Epithelial cell of esophagus (primary cell): ENCODE measurements around the gene LIN7C.
"Not testable (repeated sequence)": the region's sequence is repeated elsewhere in the genome, so short reads cannot be mapped to it uniquely, and the experiment has no call there.

ENCODE experiments used
- DNase-seq: peaks from one replicate; pipeline ENCODE4 v3.0.0; 2010; ENCODE audit warnings: low read depth
- H3K4me3 ChIP-seq: 2 replicates; pipeline ENCODE4 v1.5.1; 2011; ENCODE audit warnings: mild to moderate bottlenecking, low read length, control low read depth
- TF ChIP-seq, protein P1 (sequence below): IDR thresholded peaks from 2 replicates; pipeline ENCODE4 v1.5.1; 2011; ENCODE audit warnings: low read depth, mild to moderate bottlenecking, low read length, control low read depth, inconsistent platforms; ENCODE audit not compliant: insufficient read depth; ENCODE audit errors: missing control alignments

Gene LIN7C

DNA sequence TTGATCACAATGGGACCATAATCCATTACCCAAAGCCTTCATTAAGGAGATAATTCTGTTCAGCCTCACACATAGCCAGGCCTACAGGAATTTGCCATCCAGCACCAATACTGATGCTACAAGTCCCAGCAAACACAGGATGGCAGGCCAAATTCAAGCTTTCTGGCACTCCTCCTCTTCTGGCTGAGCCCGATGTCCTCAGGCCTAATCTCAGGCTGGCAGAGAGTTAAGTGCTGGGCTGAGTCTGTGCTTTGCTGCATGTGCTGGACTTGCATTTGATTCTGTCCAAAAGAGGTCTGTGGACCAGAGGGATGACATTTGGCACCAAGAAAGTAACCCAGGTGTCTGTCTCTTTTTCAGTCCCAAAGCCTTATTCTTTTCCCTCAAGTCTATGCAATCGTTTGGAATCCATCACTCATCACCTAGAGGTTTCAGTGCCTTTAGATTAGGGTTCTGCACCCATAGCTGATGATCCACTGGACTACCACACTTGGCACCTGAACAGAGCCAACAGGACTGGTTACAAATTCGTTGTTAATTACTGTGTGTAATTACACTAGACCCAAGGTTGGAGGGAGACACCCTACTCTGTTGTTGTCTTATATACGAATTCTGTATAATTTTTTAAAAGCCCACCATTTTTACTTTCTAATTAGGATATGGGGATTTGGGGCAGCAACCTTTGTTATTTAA, 19.4 kb upstream of the LIN7C start:
- DNase-seq, result no peak
- TF ChIP-seq, protein P1, sequence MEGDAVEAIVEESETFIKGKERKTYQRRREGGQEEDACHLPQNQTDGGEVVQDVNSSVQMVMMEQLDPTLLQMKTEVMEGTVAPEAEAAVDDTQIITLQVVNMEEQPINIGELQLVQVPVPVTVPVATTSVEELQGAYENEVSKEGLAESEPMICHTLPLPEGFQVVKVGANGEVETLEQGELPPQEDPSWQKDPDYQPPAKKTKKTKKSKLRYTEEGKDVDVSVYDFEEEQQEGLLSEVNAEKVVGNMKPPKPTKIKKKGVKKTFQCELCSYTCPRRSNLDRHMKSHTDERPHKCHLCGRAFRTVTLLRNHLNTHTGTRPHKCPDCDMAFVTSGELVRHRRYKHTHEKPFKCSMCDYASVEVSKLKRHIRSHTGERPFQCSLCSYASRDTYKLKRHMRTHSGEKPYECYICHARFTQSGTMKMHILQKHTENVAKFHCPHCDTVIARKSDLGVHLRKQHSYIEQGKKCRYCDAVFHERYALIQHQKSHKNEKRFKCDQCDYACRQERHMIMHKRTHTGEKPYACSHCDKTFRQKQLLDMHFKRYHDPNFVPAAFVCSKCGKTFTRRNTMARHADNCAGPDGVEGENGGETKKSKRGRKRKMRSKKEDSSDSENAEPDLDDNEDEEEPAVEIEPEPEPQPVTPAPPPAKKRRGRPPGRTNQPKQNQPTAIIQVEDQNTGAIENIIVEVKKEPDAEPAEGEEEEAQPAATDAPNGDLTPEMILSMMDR, result no peak
- no peak overlapping the region for H3K4me3 ChIP-seq

DNA sequence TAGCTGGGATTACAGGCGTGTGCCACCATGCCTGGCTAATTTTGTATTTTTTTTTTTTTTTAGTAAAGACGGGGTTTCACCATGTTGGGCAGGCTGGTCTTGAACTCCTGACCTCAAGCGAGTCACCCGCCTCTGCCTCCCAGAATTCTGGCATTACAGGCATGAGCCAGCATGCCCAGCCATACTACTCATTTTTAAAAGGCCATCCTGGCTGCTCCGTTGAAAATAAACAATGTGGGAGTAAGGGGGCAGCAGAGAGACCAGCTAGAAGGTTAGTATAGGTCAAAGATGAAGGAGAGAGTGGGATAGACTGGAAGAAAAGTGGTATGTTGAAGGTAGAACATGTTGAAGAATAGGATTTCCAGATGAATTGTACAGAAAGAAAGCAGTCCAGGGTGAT, 17.6 kb upstream of the LIN7C start:
- H3K4me3 ChIP-seq, result no peak overlapping the region
- peak; percentile 51 for DNase-seq
- TF ChIP-seq, protein P1, result peak; percentile 19

GRCh38 chr11:27520226-27520625, 13.7 kb upstream of the LIN7C start:
- no peak for DNase-seq
- no peak overlapping the region for H3K4me3 ChIP-seq

GRCh38 chr11:27518518-27518917, 11.9 kb upstream of the LIN7C start:
- TF ChIP-seq, protein P1, result no peak
- no peak for DNase-seq
- no peak overlapping the region for H3K4me3 ChIP-seq

More at GRCh38 chr11:27520226-27520625, 13.7 kb upstream of the LIN7C start:
- TF ChIP-seq, protein P1, result no peak

- DNase-seq, H3K4me3 ChIP-seq: not testable (repeated sequence)
These were observed 10.9 kb upstream of the LIN7C start for GRCh38 chr11:27517490-27517889.

GRCh38 chr11:27514558-27514957, 8.0 kb upstream of the LIN7C start:
- TF ChIP-seq, protein P1, result no peak

GRCh38 chr11:27514076-27514475, 7.5 kb upstream of the LIN7C start:
- DNase-seq, result no peak
- TF ChIP-seq, protein P1, result no peak
- H3K4me3 ChIP-seq, result no peak overlapping the region

More at GRCh38 chr11:27514558-27514957, 8.0 kb upstream of the LIN7C start:
- no peak overlapping the region for H3K4me3 ChIP-seq
- no peak for DNase-seq
